HepG2 (cell line): ENCODE measurements around the gene PPFIA2. TPM values are rescaled to one million over a fixed set of nuclear protein-coding genes. Genes with fewer than 3 reads are reported as not detected.
A peak's percentile ranks its signal among the peaks of the same experiment; 100 is the strongest.

Experiments used
- ATAC-seq: fragments of 200-7000 bp; cut with Tn5 transposase; 3 replicates; pipeline ENCODE4 v1.9.1; 2020; ENCODE audit warnings: mild to moderate bottlenecking, moderate library complexity
- BruUV-seq: library from RNA; stranded (reverse); fragments of 400-500 nt; replicated peaks from 2 replicates; lab custom pipeline; 2021; lab: Mats Ljungman, UMichigan
- CTCF ChIA-PET: fragments of 300-600 bp; formaldehyde crosslinking; extraction: SDS; loops from one replicate; lab custom pipeline; 2021; ENCODE audit warnings: low total read pairs, inconsistent platforms, low intra/inter-chr PET ratio; lab: Yijun Ruan, JAX
- POLR2A ChIA-PET: fragments of 350-600 bp; sonication (Branson Sonifier 250); formaldehyde crosslinking; loops from one replicate; lab custom pipeline; 2020; ENCODE audit warnings: antibody characterized with exemption, inconsistent platforms; lab: Yijun Ruan, JAX
- DNase-seq: peaks from one replicate; pipeline ENCODE4 v3.0.0-alpha.2; 2015; ENCODE audit warnings: low spot score
- FAIRE-seq: peaks from 3 replicates; lab custom pipeline; 2011; peaks lifted over from hg19 to GRCh38; lab: Jason Lieb, UNC
- H2AFZ ChIP-seq: one replicate; pipeline ENCODE4 v1.6.1; 2011; ENCODE audit warnings: low read length, inconsistent platforms
- H3K27ac ChIP-seq: fragments of 300-600 bp; 3 replicates; pipeline ENCODE4 v1.8.0; 2011; ENCODE audit warnings: mixed run types, mild to moderate bottlenecking, mixed read lengths, low read length, inconsistent platforms; ENCODE audit not compliant: insufficient read depth; ENCODE audit errors: extremely low read length
- H3K27me3 ChIP-seq, 2 experiments: fragments of 200-600 bp in 1 of 2; 2 replicates in 1 of 2; 3 replicates in 1 of 2; pipeline versions ENCODE4 v1.6.0 to v1.8.0; 2011; ENCODE audit warnings: low read length in 2 of 2, mild to moderate bottlenecking in 2 of 2, moderate library complexity in 2 of 2, inconsistent platforms in 1 of 2; ENCODE audit not compliant: insufficient read depth in 2 of 2, control insufficient read depth in 1 of 2
- H3K36me3 ChIP-seq, 2 experiments: fragments of 200-600 bp in 1 of 2; replicated peaks in 1 of 2; 2 replicates in 1 of 2; 3 replicates in 1 of 2; pipeline versions ENCODE4 v1.5.1 to v1.8.0; 2011; ENCODE audit warnings: low read length in 2 of 2, inconsistent platforms in 1 of 2; ENCODE audit not compliant: insufficient read depth in 2 of 2, control insufficient read depth in 1 of 2
- H3K4me1 ChIP-seq: 2 replicates; pipeline ENCODE4 v1.5.1; 2012; ENCODE audit warnings: low read length, inconsistent platforms; ENCODE audit not compliant: insufficient read depth
- H3K4me2 ChIP-seq: 2 replicates; pipeline ENCODE4 v1.6.0; 2011; ENCODE audit warnings: low read depth, low read length, inconsistent platforms
- H3K4me3 ChIP-seq, 3 experiments: fragments of 200-600 bp in 1 of 3; sonication (generic), shearing (Covaris generic) in 1 of 3; replicated peaks in 1 of 3; 2 replicates each; pipeline ENCODE4 v1.5.1; 2011 to 2016; ENCODE audit warnings: low read length in 3 of 3, inconsistent platforms in 2 of 3, low read depth in 2 of 3, mild to moderate bottlenecking in 2 of 3, control low read depth in 1 of 3, mixed read lengths in 1 of 3; ENCODE audit not compliant: insufficient read depth in 1 of 3
- H3K79me2 ChIP-seq: one replicate; pipeline ENCODE4 v1.6.1; 2011; ENCODE audit warnings: low read length, inconsistent platforms; ENCODE audit not compliant: insufficient read depth
- H3K9ac ChIP-seq: 2 replicates; pipeline ENCODE4 v1.6.0; 2011; ENCODE audit warnings: mild to moderate bottlenecking, low read depth, low read length, inconsistent platforms; ENCODE audit not compliant: insufficient read depth
- H3K9me3 ChIP-seq: 2 replicates; pipeline ENCODE4 v1.5.1; 2012; ENCODE audit warnings: mild to moderate bottlenecking, low read length
- H4K20me1 ChIP-seq: 2 replicates; pipeline ENCODE4 v1.6.0; 2011; ENCODE audit warnings: inconsistent platforms, mild to moderate bottlenecking, low read length, moderate library complexity; ENCODE audit not compliant: insufficient read depth
- ATF7 ChIP-seq, 2 experiments: fragments of 450-650 bp in 1 of 2; sonication (generic) in 1 of 2; formaldehyde crosslinking in 1 of 2; IDR thresholded peaks; 2 replicates each; pipeline versions ENCODE4 v1.4.0 to v1.6.1; 2016 to 2020; ENCODE audit warnings: antibody characterized with exemption in 1 of 2, mild to moderate bottlenecking in 1 of 2, missing genetic modification reagents in 1 of 2
- CREB1 ChIP-seq, 2 experiments: fragments of 450-650 bp in 1 of 2; IDR thresholded peaks; 2 replicates each; pipeline ENCODE4 v1.6.1; 2016 to 2017; ENCODE audit warnings: control low read depth in 1 of 2, mild to moderate bottlenecking in 1 of 2, missing compliant biosample characterization in 1 of 2, missing genetic modification characterization in 1 of 2
- IRF1 ChIP-seq: sonication (generic); formaldehyde crosslinking; IDR thresholded peaks from 2 replicates; pipeline ENCODE4 v1.4.0; 2020; ENCODE audit warnings: low read depth, mild to moderate bottlenecking, missing genetic modification reagents
- MAF1 ChIP-seq: sonication (generic); formaldehyde crosslinking; IDR thresholded peaks from 2 replicates; pipeline ENCODE4 v1.5.0; 2020; ENCODE audit warnings: missing genetic modification reagents, borderline replicate concordance
- SMC3 ChIP-seq: IDR thresholded peaks from 2 replicates; pipeline ENCODE4 v1.6.1; 2011; ENCODE audit warnings: low read length, improper control_type of control experiment
- ZBTB40 ChIP-seq, 2 experiments: fragments of 450-650 bp in 1 of 2; sonication (generic) in 1 of 2; formaldehyde crosslinking in 1 of 2; IDR thresholded peaks; 2 replicates each; pipeline versions ENCODE4 v1.6.1 to v1.8.0; 2016 to 2022; ENCODE audit warnings: antibody characterized with exemption in 1 of 2, mild to moderate bottlenecking in 1 of 2, missing genetic modification reagents in 1 of 2
- ZFP90 ChIP-seq: sonication (generic); formaldehyde crosslinking; IDR thresholded peaks from 2 replicates; pipeline ENCODE4 v1.8.0; 2022; ENCODE audit warnings: missing genetic modification reagents, mild to moderate bottlenecking, inconsistent platforms, borderline replicate concordance
- ZFP91 ChIP-seq: sonication (generic); formaldehyde crosslinking; IDR thresholded peaks from 2 replicates; pipeline ENCODE4 v1.9.0; 2022; ENCODE audit warnings: missing genetic modification reagents, mild to moderate bottlenecking, borderline replicate concordance
- ZNF251 ChIP-seq: sonication (generic); formaldehyde crosslinking; IDR thresholded peaks from 2 replicates; pipeline ENCODE4 v1.9.0; 2021; ENCODE audit warnings: mild to moderate bottlenecking, missing genetic modification reagents
- ZNF569 ChIP-seq: sonication (generic); formaldehyde crosslinking; IDR thresholded peaks from 2 replicates; pipeline ENCODE4 v1.5.0; 2020; ENCODE audit warnings: mild to moderate bottlenecking, missing genetic modification reagents, moderate library complexity, borderline replicate concordance
- ZNF652 ChIP-seq: IDR thresholded peaks from 2 replicates; pipeline ENCODE4 v1.6.1; 2016; ENCODE audit warnings: low read depth, borderline replicate concordance
- WGBS: methylation state at CpG from one replicate; pipeline ENCODE4 v1.1.6; 2017; ENCODE audit warnings: low lambda C conversion rate; 5-methylcytosine and 5-hydroxymethylcytosine counted together
- in situ Hi-C: cut with HindIII; loops from 2 replicates; pipeline ENCODE4 v1.10.0; 2017; ENCODE audit warnings: low pct_unique_long_range_greater_than_20kb; ENCODE audit not compliant: extremely low pct_ligation_motif_present
- intact Hi-C: fragments of 100-400 bp; cut with micrococcal nuclease; formaldehyde crosslinking; loops from one replicate; pipeline ENCODE4 v1.10.0; 2022; ENCODE audit not compliant: unreplicated experiment
- polyA plus RNA-seq, 8 experiments: library from polyadenylated mRNA; depleted of rRNA in 3 of 8; stranded (reverse) in 7 of 8; unstranded in 1 of 8; fragments of >200 nt; fragmentation: Illumina TruSeq in 4 of 8; extraction: Trizol in 4 of 8; gene quantifications; 2 replicates each; pipeline versions ENCODE4 v1.2.1 to v1.2.3, GENCODE V29; 2011 to 2016; ENCODE audit warnings: low read depth in 4 of 8, missing spikeins in 1 of 8, mixed read lengths in 1 of 8; ENCODE audit not compliant: insufficient read depth in 1 of 8
- total RNA-seq, 5 experiments: library from RNA; depleted of rRNA; stranded (reverse); fragments of >200 nt; fragmentation: Illumina TruSeq; extraction: Trizol; gene quantifications; 2 replicates each; pipeline ENCODE4 v1.2.3, GENCODE V29; 2016; ENCODE audit warnings: low read depth in 1 of 5

The PPFIA2 gene
- total and polyA plus RNA-seq, 2 of the 13 experiments (the other 11 are each of a cell fraction or from before 2014, with no cell fraction given), result 0.05 TPM; not detected in 1

DNA sequence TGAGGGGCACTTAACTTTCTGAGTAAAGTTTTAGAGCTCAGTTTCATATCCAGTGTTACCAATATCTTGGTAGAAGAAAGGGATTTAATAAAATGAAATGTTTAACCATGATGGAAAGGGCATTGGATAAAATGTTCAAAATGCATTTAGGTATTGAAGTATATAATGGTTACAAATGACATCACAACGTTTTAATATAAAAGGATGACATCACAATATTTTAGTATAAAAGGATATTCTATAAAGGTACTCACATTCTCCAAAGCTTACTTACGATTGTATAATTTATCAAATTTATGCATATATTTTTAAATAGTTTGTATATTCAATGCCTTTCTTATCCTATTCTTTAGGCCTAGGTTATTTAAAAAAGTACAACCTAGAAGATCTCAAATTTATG is 226.1 kb downstream of the PPFIA2 start:
- no peaks in the 10 kb centered on the region for H3K36me3 ChIP-seq
- TF ChIP-seq ZFP90 (CRISPR knock-in tag), result no peak
- no peak for TF ChIP-seq ZBTB40 (IDR thresholded peaks at IDR 0.05)
- no peak for TF ChIP-seq ZBTB40 (CRISPR knock-in tag; IDR thresholded peaks at IDR 0.05)
- no peak for TF ChIP-seq ZNF652 (CRISPR knock-in tag)
- TF ChIP-seq MAF1 (CRISPR knock-in tag), result no peak
- peak; percentile 70 for TF ChIP-seq CREB1 (IDR thresholded peaks at IDR 0.05)
- TF ChIP-seq CREB1 (CRISPR knock-in tag; IDR thresholded peaks at IDR 0.05), result no peak
- no peak for TF ChIP-seq ZNF569 (CRISPR knock-in tag)
- TF ChIP-seq ATF7 (IDR thresholded peaks at IDR 0.05), result peak; percentile 72
- no peak for TF ChIP-seq ATF7 (CRISPR knock-in tag; IDR thresholded peaks at IDR 0.05)
- no peak for TF ChIP-seq ZNF251
- TF ChIP-seq SMC3, result no peak
- no peak for TF ChIP-seq IRF1 (CRISPR knock-in tag)
- TF ChIP-seq ZFP91, result no peak
- H2AFZ ChIP-seq, result no peak overlapping the region
- no peaks in the 10 kb centered on the region for H3K27me3 ChIP-seq
- H3K4me1 ChIP-seq, result no peaks in the 10 kb centered on the region
- H3K9ac ChIP-seq, result no peak overlapping the region
- 3% methylated on average over 2 of the region's 2 CpGs for WGBS
- no peaks in the 10 kb centered on the region for H3K79me2 ChIP-seq
- H3K4me3 ChIP-seq, result no peak overlapping the region
- in situ Hi-C loops, result no loop called here
- FAIRE-seq (no peak), ATAC-seq (no peak), DNase-seq (no peak)
- no peaks in the 10 kb centered on the region for H4K20me1 ChIP-seq
- no peak overlapping the region for H3K27ac ChIP-seq
- ChIA-PET POLR2A (no interaction called here), CTCF (no interaction called here)
- no TSS peak for BruUV-seq
- no peaks in the 10 kb centered on the region for H3K9me3 ChIP-seq
- no peak overlapping the region for H3K4me2 ChIP-seq
- intact Hi-C loops, result no loop called here
